GM12864 (cell line): ENCODE data around the gene IFT81.

Experiments
- DNase-seq: peaks from one replicate; pipeline ENCODE4 v3.0.0-alpha.2; 2011; ENCODE audit warnings: low read depth
- H3K4me3 ChIP-seq: 2 replicates; pipeline ENCODE4 v1.5.1; 2011; ENCODE audit warnings: mild to moderate bottlenecking, low read depth, low read length, control low read depth
- CTCF ChIP-seq: IDR thresholded peaks from 2 replicates; pipeline ENCODE4 v1.5.1; 2011; ENCODE audit warnings: low read depth, mild to moderate bottlenecking, moderate library complexity, low read length, control low read depth, inconsistent platforms; ENCODE audit errors: missing control alignments

IFT81 gene

GRCh38 chr12:110234331-110234751, 110.2 kb downstream of the IFT81 start:
- TF ChIP-seq CTCF = no peak
- no peak for DNase-seq
- H3K4me3 ChIP-seq = no peak overlapping the region

GRCh38 chr12:110234755-110235154, 110.6 kb downstream of the IFT81 start:
- no peak for TF ChIP-seq CTCF
- H3K4me3 ChIP-seq = no peak overlapping the region
- DNase-seq = no peak

- DNase-seq = no peak
- TF ChIP-seq CTCF = no peak
Measured at GRCh38 chr12:110235383-110235782, 111.2 kb downstream of the IFT81 start.

GRCh38 chr12:110243227-110243626, 119.1 kb downstream of the IFT81 start:
- no peak overlapping the region for H3K4me3 ChIP-seq
- no peak for DNase-seq
- TF ChIP-seq CTCF = no peak

More at GRCh38 chr12:110235383-110235782, 111.2 kb downstream of the IFT81 start:
- no peak overlapping the region for H3K4me3 ChIP-seq

GRCh38 chr12:110244372-110244771, 120.2 kb downstream of the IFT81 start:
- TF ChIP-seq CTCF = no peak
- DNase-seq = no peak
- H3K4me3 ChIP-seq = no peak overlapping the region

GRCh38 chr12:110244829-110245228, 120.7 kb downstream of the IFT81 start:
- no peak overlapping the region for H3K4me3 ChIP-seq
- no peak for DNase-seq
- TF ChIP-seq CTCF = no peak

GRCh38 chr12:110245369-110245772, 121.2 kb downstream of the IFT81 start:
- no peak overlapping the region for H3K4me3 ChIP-seq
- peak; percentile 26 for DNase-seq
- peak; percentile 84 for TF ChIP-seq CTCF
